ENCODE data around the gene GFRAL.

DNA sequence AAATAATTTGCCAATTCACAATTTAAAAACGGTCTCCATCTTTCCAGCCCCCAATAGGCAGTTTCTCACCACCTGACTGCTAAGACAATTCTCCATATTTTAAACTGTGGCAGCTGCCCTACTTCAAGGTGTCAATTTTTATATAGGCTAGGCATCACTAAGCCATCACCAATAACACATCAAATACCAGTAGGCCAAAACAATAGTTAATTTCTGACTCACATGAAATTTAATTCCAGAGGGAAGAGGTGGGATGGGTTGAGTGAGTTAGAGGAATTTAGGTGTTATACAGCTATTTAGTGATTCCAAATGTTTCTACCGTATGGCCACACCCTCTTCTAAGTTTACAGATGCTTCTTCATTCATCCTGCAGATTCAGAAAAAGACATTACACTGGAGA is 49.9 kb downstream of the GFRAL start:
- TF ChIP-seq POLR2A (IDR thresholded peaks at IDR 0.05; ENCODE audit: low read depth, low read length) = no peak
- no peak for TF ChIP-seq POLR2AphosphoS5 (IDR thresholded peaks at IDR 0.05; ENCODE audit: low read depth, low read length)
- no peak for TF ChIP-seq TAF1 (IDR thresholded peaks at IDR 0.05; ENCODE audit: low read depth, low read length)
- no peak for TF ChIP-seq POU2F2 (IDR thresholded peaks at IDR 0.05; ENCODE audit: low read depth, low read length)
- TF ChIP-seq PAX5 (IDR thresholded peaks at IDR 0.05; ENCODE audit: insufficient read depth, low read length, severe bottlenecking) = no peak
- no peak for TF ChIP-seq SPI1 (IDR thresholded peaks at IDR 0.05; ENCODE audit: low read depth, low read length)

All from GM12891 (cell line).